NB4 (cell line): ENCODE results near the gene ST6GALNAC1.

ENCODE experiments used
- DNase-seq: peaks from one replicate; pipeline ENCODE4 v3.0.0; 2010; ENCODE audit warnings: low read depth
- H3K4me3 ChIP-seq: one replicate; pipeline ENCODE4 v1.5.1; 2011; ENCODE audit warnings: mild to moderate bottlenecking, low read depth, low read length, moderate library complexity
- MYC ChIP-seq: IDR thresholded peaks from 2 replicates; pipeline ENCODE4 v1.6.1; 2011; ENCODE audit warnings: low read depth, low read length
- POLR2A ChIP-seq: IDR thresholded peaks from 2 replicates; pipeline ENCODE4 v1.6.1; 2011; ENCODE audit warnings: mild to moderate bottlenecking; ENCODE audit not compliant: insufficient read length; ENCODE audit errors: extremely low read depth
- TF ChIP-seq, protein P1 (sequence below): IDR thresholded peaks from 2 replicates; pipeline ENCODE4 v1.6.1; 2011; ENCODE audit warnings: low read depth, low read length
- TF ChIP-seq, protein P2 (sequence below): IDR thresholded peaks from one replicate; pipeline ENCODE4 v1.5.1; 2012; ENCODE audit warnings: low read depth, low read length

Gene ST6GALNAC1

DNA sequence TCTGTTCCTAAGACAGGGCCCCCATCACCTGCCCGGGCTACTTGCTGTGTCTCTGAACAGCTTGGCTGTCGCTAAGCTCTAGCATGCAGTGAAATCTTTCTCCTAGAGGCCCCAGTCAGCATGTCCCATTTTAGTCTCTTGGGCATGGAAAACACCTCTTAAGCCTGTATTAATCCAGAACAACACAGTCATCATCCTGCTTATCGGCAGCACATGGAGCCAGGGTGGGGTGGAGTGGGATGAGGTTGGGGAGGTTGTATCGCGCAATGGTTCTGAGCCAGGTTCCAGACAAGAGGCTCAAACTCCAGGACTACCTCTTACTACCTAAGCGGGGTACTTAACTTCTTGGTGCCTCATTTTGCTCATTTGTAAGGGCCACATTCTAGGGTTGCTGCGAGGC, 65.7 kb downstream of the ST6GALNAC1 start:
- H3K4me3 ChIP-seq, result no peak overlapping the region
- TF ChIP-seq, protein P1, sequence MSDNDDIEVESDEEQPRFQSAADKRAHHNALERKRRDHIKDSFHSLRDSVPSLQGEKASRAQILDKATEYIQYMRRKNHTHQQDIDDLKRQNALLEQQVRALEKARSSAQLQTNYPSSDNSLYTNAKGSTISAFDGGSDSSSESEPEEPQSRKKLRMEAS, result no peak
- TF ChIP-seq, protein P2, sequence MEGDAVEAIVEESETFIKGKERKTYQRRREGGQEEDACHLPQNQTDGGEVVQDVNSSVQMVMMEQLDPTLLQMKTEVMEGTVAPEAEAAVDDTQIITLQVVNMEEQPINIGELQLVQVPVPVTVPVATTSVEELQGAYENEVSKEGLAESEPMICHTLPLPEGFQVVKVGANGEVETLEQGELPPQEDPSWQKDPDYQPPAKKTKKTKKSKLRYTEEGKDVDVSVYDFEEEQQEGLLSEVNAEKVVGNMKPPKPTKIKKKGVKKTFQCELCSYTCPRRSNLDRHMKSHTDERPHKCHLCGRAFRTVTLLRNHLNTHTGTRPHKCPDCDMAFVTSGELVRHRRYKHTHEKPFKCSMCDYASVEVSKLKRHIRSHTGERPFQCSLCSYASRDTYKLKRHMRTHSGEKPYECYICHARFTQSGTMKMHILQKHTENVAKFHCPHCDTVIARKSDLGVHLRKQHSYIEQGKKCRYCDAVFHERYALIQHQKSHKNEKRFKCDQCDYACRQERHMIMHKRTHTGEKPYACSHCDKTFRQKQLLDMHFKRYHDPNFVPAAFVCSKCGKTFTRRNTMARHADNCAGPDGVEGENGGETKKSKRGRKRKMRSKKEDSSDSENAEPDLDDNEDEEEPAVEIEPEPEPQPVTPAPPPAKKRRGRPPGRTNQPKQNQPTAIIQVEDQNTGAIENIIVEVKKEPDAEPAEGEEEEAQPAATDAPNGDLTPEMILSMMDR, result no peak
- no peak for TF ChIP-seq POLR2A
- no peak for TF ChIP-seq MYC
- DNase-seq, result no peak

DNA sequence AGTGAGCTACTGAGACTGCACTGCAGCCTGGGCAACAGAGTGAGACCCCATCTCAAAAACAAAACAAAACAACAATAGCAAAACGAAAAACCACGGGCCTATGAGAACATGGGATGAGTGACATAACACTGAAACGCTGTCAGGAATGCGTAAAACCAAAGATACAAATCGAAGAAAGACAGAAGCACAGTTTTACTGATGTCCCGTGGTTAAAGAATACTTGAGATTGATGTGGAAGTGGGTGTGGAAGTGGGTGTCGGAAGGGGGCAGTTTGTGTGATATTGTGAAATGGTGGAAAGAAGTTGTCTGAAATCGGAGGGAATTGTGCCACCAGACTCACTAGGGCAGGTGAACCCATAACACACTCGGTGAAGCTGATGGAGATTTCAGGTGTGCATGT, 67.4 kb downstream of the ST6GALNAC1 start:
- H3K4me3 ChIP-seq, result no peak overlapping the region
- DNase-seq, result no peak
- no peak for TF ChIP-seq MYC
- TF ChIP-seq, protein P2, result no peak
- TF ChIP-seq POLR2A, result no peak
- TF ChIP-seq, protein P1, result no peak

DNA sequence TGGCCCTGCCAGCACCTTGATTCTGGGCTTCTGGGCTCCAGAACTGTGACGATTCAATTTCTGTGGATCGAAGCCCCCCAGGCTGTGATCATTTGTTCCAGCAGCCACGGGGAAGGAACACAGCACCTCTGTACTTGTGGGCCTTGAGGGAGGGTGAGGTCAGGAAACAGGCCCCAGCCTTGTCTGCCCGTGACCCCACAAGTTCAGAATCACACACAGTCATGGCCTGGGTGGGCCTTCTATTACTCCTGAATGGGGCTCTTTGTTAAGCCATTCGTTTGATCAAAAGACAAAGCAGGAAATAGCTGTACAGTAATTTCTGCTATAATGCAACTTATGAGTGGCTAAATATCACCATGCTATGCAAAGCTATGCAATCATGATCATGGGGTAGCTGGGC, 68.0 kb downstream of the ST6GALNAC1 start:
- H3K4me3 ChIP-seq, result no peak overlapping the region
- DNase-seq, result no peak
- TF ChIP-seq POLR2A (no peak), MYC (no peak)
- TF ChIP-seq, protein P2, result no peak
- TF ChIP-seq, protein P1, result no peak
